Loucy (cell line): ENCODE measurements around the gene RERG.

Source experiments
- H2AFZ ChIP-seq: fragments of 200-600 bp; sonication (generic); 2 replicates; pipeline ENCODE4 v1.6.0; 2016; ENCODE audit warnings: antibody characterized with exemption, mild to moderate bottlenecking, low read length, moderate library complexity
- H3F3A ChIP-seq: fragments of 200-600 bp; 2 replicates; pipeline ENCODE4 v1.6.0; 2016; ENCODE audit warnings: antibody characterized with exemption, low read depth, mild to moderate bottlenecking
- H3K27me3 ChIP-seq: fragments of 200-600 bp; sonication (generic); 2 replicates; pipeline ENCODE4 v1.6.1; 2014; ENCODE audit warnings: low read length, mild to moderate bottlenecking; ENCODE audit not compliant: insufficient read depth, poor library complexity, severe bottlenecking
- H3K36me3 ChIP-seq: fragments of 200-600 bp; sonication (generic); 2 replicates; pipeline ENCODE4 v1.6.1; 2016; ENCODE audit warnings: low read length; ENCODE audit not compliant: insufficient read depth
- H3K4me1 ChIP-seq: fragments of 200-600 bp; sonication (generic); 2 replicates; pipeline ENCODE4 v1.5.1; 2014; ENCODE audit warnings: low read length, mild to moderate bottlenecking; ENCODE audit not compliant: insufficient read depth, poor library complexity, severe bottlenecking
- H3K4me2 ChIP-seq: fragments of 200-600 bp; sonication (generic); 2 replicates; pipeline ENCODE4 v1.6.0; 2014; ENCODE audit warnings: antibody characterized with exemption, low read length, low read depth, mild to moderate bottlenecking; ENCODE audit not compliant: poor library complexity, severe bottlenecking
- H3K4me3 ChIP-seq: fragments of 200-600 bp; sonication (generic); 2 replicates; pipeline ENCODE4 v1.5.1; 2014; ENCODE audit warnings: low read length, mild to moderate bottlenecking, mixed read lengths; ENCODE audit not compliant: poor library complexity, severe bottlenecking
- H3K79me2 ChIP-seq: fragments of 200-600 bp; sonication (generic); 2 replicates; pipeline ENCODE4 v1.6.1; 2014; ENCODE audit warnings: low read length; ENCODE audit not compliant: insufficient read depth
- H3K9ac ChIP-seq: fragments of 200-600 bp; sonication (generic); 2 replicates; pipeline ENCODE4 v1.6.0; 2014; ENCODE audit warnings: mild to moderate bottlenecking, low read depth, low read length, moderate library complexity; ENCODE audit not compliant: poor library complexity, severe bottlenecking
- H3K9me2 ChIP-seq: fragments of 200-600 bp; sonication (generic); replicated peaks from 2 replicates; pipeline ENCODE4 v1.6.1; 2016; ENCODE audit warnings: low read depth, low read length, mixed read lengths
- H3K9me3 ChIP-seq: fragments of 200-600 bp; sonication (generic); 2 replicates; pipeline ENCODE4 v1.6.1; 2014; ENCODE audit warnings: mild to moderate bottlenecking, antibody characterized with exemption, low read length, low read depth; ENCODE audit not compliant: insufficient read depth
- H4K20me1 ChIP-seq: fragments of 200-600 bp; sonication (generic); 2 replicates; pipeline ENCODE4 v1.6.0; 2014; ENCODE audit warnings: antibody characterized with exemption, low read length, mild to moderate bottlenecking; ENCODE audit not compliant: insufficient read depth, poor library complexity, severe bottlenecking
- EZH2phosphoT487 ChIP-seq: fragments of 200-600 bp; IDR thresholded peaks from 2 replicates; pipeline ENCODE4 v1.6.1; 2018; ENCODE audit warnings: antibody characterized with exemption, mild to moderate bottlenecking, moderate library complexity, borderline replicate concordance
- TF ChIP-seq, protein P1 (sequence below): fragments of 200-600 bp; sonication (generic); conservative IDR thresholded peaks from 2 replicates; pipeline ENCODE4 v1.5.1; 2014; ENCODE audit warnings: mild to moderate bottlenecking, antibody characterized with exemption, low read length

The RERG gene

DNA sequence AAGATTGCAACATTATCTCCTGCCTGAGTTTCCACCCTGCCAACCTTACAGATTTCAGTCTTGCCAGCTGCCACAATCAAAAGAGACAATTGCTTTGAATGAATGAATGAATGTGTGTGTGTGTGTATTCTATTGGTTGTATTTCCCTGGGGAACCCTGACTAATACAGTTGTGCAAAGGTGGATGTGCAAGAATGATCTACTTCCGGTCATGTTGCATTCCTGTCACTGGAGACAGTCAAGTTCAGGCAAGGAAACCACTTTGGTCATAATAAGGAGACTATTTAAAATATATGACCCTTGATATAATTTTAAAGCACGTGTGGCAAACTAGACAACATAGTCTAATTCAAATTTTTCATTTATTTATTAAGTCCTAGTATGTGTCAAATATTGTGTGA is 13.1 kb downstream of the RERG start:
- Histone ChIP-seq H3F3A (no peaks in the 10 kb centered on the region), H2AFZ (no peak overlapping the region), H3K4me1 (no peaks in the 10 kb centered on the region), H3K9me2 (no peaks in the 10 kb centered on the region), H3K4me3 (no peak overlapping the region), H3K9ac (no peak overlapping the region), H4K20me1 (no peaks in the 10 kb centered on the region), H3K9me3 (no peaks in the 10 kb centered on the region), H3K36me3 (no peaks in the 10 kb centered on the region), H3K79me2 (no peaks in the 10 kb centered on the region), H3K27me3 (no peaks in the 10 kb centered on the region), H3K4me2 (no peak overlapping the region)
- no peak for TF ChIP-seq EZH2phosphoT487
- TF ChIP-seq, protein P1, sequence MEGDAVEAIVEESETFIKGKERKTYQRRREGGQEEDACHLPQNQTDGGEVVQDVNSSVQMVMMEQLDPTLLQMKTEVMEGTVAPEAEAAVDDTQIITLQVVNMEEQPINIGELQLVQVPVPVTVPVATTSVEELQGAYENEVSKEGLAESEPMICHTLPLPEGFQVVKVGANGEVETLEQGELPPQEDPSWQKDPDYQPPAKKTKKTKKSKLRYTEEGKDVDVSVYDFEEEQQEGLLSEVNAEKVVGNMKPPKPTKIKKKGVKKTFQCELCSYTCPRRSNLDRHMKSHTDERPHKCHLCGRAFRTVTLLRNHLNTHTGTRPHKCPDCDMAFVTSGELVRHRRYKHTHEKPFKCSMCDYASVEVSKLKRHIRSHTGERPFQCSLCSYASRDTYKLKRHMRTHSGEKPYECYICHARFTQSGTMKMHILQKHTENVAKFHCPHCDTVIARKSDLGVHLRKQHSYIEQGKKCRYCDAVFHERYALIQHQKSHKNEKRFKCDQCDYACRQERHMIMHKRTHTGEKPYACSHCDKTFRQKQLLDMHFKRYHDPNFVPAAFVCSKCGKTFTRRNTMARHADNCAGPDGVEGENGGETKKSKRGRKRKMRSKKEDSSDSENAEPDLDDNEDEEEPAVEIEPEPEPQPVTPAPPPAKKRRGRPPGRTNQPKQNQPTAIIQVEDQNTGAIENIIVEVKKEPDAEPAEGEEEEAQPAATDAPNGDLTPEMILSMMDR, result no peak

DNA sequence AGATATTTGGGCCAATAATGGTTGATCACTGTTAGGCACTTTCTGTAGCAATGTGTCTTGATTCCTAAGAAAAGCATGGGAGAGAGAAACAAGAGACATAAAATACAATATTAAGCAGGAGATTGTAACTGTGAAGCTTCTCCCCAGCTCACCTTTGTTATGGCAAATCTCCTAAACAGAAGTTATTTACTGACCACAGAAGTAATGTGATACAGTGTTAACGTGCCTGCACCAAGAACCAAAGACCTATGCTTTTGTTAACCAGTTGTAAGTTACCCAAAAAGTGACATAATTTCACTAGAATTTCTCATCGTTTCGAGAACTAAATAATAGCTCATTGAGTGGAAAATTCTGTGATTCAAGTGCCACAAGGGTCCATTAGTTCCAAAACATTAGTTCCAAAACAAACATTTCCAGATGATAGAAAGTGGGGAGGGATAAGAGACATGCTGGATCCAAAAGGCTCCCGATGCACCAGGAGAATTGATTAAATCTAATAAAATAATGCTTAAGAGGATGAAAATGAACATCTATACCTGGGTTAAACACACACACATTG is 14.3 kb downstream of the RERG start:
- Histone ChIP-seq H4K20me1 (no peaks in the 10 kb centered on the region), H3K36me3 (no peaks in the 10 kb centered on the region), H3K27me3 (no peaks in the 10 kb centered on the region), H3K9me3 (no peaks in the 10 kb centered on the region), H3K79me2 (no peaks in the 10 kb centered on the region), H3K4me1 (no peaks in the 10 kb centered on the region), H3F3A (no peaks in the 10 kb centered on the region), H2AFZ (no peak overlapping the region), H3K4me2 (no peak overlapping the region), H3K4me3 (no peak overlapping the region), H3K9ac (no peak overlapping the region), H3K9me2 (no peaks in the 10 kb centered on the region)
- TF ChIP-seq, protein P1, result no peak
- TF ChIP-seq EZH2phosphoT487, result no peak

DNA sequence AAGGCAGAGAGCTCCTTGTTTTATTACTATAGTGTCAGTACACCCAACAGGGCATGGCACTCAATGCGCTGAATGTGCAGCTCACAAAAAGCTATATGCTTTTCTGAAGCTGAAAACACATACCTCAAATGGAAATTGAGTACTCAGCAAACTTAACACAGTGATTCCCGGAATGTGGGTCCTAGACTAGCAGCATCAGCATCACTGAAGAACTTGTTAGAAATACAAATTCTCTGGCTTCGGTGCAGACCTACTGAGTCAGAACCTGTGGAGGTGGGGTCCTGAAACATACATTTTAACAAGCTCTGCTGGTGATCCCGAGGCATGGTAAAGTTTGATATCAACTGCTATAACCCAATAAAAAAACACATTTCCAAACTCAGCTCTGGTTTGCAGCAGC is 14.9 kb downstream of the RERG start:
- H3K9ac ChIP-seq, result no peak overlapping the region
- no peaks in the 10 kb centered on the region for H3K79me2 ChIP-seq
- H3K9me2 ChIP-seq, result no peaks in the 10 kb centered on the region
- H3K27me3 ChIP-seq, result no peaks in the 10 kb centered on the region
- H3K4me3 ChIP-seq, result no peak overlapping the region
- TF ChIP-seq EZH2phosphoT487, result no peak
- no peaks in the 10 kb centered on the region for H3K9me3 ChIP-seq
- H3K36me3 ChIP-seq, result no peaks in the 10 kb centered on the region
- no peaks in the 10 kb centered on the region for H3K4me1 ChIP-seq
- no peak overlapping the region for H3K4me2 ChIP-seq
- H2AFZ ChIP-seq, result no peak overlapping the region
- no peaks in the 10 kb centered on the region for H4K20me1 ChIP-seq
- H3F3A ChIP-seq, result no peaks in the 10 kb centered on the region

DNA sequence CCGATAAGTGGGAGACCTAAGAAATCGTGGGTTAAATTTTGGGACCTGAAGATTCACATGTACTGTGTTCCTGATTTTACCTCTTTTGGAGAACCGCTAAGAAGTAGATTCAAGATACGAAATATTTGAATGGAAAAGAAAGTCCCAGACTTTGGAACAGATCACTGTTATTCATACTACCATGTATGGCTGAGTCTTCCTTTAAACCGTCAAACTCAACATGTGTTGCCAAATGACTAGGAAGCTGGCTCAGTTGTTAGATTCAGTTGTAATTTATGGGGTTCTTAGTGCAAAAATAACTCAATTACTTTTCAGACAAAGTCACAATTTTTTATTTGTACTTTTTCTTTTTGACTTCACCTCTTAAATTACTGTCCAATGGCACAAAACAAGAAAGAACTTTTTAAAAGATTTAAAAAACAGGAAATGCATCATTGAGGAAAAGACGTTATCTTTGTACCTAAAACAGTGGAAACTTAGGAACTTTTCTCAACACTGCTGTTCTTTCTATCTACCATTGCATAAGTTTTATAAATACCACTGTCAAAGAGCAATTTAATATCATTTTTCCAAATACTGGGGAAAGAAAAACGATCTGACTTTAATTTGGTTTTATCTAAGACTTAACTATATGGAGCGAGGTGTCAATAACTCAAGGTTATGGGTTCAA is 15.7 kb downstream of the RERG start:
- Histone ChIP-seq H2AFZ (no peak overlapping the region), H3K4me3 (no peak overlapping the region)

More for the DNA sequence above, 15.7 kb downstream of the RERG start:
- no peak overlapping the region for H3K9ac ChIP-seq
- H3K4me1 ChIP-seq, result no peaks in the 10 kb centered on the region
- H3K27me3 ChIP-seq, result no peaks in the 10 kb centered on the region
- no peaks in the 10 kb centered on the region for H4K20me1 ChIP-seq
- no peaks in the 10 kb centered on the region for H3F3A ChIP-seq
- no peak overlapping the region for H3K4me2 ChIP-seq
- no peaks in the 10 kb centered on the region for H3K9me3 ChIP-seq
- TF ChIP-seq, protein P1, result no peak
- TF ChIP-seq EZH2phosphoT487, result no peak
- H3K9me2 ChIP-seq, result no peaks in the 10 kb centered on the region
- no peaks in the 10 kb centered on the region for H3K79me2 ChIP-seq
- no peaks in the 10 kb centered on the region for H3K36me3 ChIP-seq
